HG02885 (cell line): ENCODE data around the gene XCR1.

ENCODE experiments used
- ATAC-seq: cut with Tn5 transposase; IDR thresholded peaks from one replicate; pipeline ENCODE4 v1.9.1; 2021; ENCODE audit warnings: mild to moderate bottlenecking; ENCODE audit not compliant: unreplicated experiment, poor library complexity

XCR1 gene

GRCh38 chr3:45985532-45986302 lies 41.6 kb downstream of the XCR1 start:
- no peak for ATAC-seq

- no peak for ATAC-seq
These were observed 42.7 kb downstream of the XCR1 start for GRCh38 chr3:45984331-45985312.

DNA sequence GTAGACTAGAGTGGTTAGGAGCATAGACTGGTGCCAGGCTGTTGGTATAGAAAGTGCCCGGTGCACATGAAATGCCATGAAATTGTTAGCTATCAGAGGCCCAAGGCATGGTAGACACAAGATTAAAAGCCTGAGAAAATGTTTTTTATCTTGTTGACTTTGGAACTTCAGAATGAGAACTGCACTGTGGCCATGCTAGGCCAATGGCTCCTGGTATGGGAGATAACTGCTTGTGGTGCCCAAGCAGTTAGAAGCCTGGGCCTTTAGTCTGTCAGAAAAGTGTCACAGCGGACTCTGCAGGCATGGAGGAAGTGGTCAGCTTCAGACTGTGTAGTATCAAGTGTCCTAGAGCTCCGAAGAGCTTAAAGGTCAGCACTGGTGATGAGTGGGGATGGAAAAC lies 43.5 kb downstream of the XCR1 start:
- ATAC-seq: no peak

- ATAC-seq: no peak
These were observed 45.8 kb downstream of the XCR1 start for GRCh38 chr3:45981346-45982074.

GRCh38 chr3:45980819-45981218 lies 46.5 kb downstream of the XCR1 start:
- ATAC-seq: no peak

DNA sequence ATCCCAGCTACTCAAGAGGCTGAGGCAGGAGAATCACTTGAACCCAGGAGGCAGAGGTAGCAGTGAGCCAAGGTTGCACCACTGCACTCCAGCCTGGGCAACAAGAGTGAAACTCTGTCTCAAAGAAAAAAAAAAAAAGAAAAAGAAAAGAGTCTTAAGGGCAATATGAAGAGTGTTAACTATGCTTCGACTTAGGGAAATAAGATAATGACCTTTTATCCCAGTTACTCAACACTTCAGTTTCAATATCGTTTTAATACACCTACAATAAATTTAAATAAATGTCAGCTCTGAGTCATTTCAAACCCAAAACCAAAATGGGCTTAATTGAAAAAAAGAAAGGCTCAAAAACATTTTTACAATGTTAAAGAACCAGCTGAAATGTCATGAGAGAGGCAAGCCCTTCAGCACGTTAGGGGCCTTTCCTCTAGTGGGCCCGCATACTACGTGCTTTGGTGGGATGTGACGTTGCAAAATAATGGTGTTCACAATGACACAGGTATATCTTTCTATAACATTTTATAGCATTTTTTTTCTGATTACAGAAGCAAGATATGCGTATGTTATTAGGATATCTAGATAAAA lies 47.0 kb downstream of the XCR1 start:
- no peak for ATAC-seq

- ATAC-seq: no peak
These were observed 47.9 kb downstream of the XCR1 start for GRCh38 chr3:45979378-45979777.

DNA sequence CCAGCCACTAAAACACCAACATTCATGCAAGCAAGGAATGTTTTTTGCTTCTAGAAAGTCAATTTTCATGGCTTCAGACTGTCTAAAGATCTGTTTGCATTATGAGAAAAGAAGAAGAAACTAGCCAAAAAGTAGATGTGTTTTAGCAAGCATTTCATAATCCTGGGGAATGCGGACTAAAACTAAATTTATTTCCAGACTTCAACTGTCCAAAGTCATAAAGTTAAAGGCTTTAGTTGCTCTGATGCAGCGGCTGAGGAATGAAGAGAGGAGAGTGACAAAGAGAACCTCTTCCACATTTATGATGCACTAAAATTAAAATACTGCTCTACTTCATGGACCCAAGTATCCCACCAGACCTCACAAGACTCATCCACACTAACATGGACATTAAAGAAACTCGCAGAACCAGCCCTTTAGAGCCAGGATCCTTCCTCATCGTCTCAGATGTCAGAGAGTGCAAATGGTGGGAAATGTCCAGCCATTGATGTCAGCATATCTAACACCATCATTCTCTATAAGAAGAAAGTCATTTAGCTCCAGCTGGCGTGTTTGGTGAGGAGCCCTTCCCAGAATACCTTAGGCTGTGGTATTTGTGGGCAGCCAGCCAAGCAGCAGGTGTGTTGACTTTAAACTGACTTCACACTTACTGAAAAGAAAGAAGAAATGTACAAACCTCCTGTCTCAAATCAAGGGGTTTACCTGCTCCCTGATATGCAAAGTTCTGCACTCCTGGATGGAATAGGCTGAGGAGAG lies 49.1 kb downstream of the XCR1 start:
- ATAC-seq: no peak

DNA sequence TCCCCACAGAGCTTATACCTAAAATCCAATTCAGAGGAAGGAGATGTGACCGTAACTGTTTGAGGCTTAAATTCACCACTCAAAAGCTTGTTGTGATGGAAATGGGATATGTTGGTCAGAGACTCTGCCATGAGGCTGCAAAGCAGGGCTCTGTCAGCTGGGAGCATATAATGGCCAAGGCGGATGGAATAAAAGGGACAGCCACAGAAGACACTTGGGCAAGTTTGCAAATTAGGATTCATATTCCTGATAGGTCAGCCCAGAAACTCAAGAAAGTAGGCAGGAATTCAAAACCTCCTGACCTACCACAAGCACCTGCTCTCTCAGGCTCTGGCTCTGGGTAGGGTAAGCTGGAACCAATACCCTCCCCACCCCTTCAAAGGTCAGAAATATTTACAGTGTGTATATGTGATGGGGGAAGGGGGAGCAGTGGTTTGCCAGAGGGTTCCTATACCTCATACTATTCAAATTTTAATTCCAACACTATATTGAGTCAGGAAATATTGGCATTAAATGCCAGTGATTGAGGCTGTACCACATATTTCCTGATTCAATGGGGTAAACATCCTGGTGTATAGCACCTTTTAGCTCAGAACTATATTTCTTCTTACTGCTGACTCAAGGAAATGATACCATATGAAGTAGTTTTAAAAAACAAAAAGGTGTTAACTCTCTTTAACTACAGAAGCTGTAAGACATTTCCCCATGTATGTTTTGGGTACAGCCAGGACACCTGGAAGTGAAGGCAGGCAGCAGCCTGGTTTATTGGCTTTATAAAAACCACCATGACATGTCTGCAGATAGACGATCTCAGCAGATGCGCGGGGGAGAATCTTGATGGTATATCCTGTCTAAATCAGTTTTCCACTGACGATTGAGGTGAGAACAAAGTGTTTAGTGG lies 50.8 kb downstream of the XCR1 start:
- ATAC-seq: no peak

DNA sequence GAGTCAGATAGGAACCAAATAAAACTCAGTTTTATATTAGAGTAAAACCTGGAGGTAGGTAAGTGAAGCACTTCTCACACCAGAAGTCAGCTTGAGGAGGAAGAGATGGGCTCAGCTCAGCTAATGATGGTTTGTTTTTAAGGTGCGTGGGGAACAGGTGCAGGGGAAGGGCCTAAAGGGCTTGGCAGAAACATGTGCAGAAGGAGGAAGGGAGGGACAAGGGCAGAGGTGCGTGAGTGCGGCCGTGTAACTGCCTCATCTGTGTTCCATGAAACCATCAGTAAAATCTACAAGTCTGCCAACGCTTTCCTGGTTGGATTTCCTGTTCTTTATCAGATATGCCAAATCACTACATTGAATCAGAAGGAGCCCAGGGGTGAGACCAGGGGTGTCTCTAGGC lies 51.6 kb downstream of the XCR1 start:
- no peak for ATAC-seq

GRCh38 chr3:45974686-45975085 lies 52.6 kb downstream of the XCR1 start:
- no peak for ATAC-seq

DNA sequence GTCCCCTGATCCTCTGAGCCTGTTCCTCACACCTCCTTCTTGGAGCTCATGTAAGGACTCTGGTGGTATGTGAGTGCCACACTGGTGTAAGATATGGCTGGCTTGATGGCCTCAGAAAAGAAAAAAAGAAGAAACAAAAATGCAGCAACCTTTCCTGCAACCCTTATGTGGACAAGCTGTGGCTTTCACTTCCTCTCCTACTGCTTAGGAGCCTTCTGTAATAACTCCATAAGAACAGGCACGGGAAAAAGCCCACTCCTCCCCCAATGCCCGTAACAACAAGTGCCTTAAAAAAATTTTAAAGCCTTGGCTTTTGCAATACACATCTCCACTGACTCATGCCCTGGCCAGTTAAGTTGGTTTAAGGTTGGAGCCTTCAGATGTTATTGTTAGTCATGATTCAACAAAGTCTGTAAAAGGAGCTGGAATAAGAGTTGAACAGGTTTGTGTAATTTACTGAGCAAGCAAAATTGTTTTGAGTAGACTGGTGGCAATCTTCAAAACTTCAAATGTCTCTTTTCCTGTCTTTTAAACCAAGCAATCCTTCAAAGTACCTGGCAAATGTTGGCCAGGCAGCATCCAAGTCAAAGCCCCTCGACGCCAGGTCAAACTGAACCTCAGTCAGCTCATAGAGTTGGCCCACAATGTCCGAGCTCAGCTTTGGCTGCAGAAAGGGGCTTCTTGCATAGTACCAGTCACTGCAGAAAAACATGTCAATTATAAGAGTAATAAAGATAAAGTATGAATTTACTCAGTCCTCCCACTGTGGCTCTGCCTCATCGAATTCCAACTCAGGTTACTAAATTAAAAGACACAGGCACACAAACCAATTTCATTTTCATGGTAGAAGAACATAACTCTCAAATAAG lies 54.5 kb downstream of the XCR1 start:
- no peak for ATAC-seq

DNA sequence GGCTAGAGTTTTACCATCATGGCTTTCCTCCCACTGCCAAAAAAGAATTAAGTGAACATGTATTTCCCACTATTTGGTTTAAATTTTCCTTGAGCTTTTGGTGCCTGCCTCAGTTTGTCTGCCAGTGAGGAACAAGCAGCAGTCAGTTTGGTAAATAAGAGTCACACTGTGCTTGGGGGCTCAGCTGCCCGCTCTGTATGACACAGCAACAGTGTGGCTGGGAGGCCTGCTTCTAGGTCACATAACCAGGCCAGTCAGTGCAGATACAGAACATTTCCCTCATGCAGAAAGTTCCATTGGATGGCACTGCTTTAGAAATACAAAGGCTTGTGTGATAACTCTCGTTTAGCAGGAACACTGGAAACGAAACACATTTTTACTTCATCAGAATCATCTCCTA lies 57.3 kb downstream of the XCR1 start:
- ATAC-seq: no peak

DNA sequence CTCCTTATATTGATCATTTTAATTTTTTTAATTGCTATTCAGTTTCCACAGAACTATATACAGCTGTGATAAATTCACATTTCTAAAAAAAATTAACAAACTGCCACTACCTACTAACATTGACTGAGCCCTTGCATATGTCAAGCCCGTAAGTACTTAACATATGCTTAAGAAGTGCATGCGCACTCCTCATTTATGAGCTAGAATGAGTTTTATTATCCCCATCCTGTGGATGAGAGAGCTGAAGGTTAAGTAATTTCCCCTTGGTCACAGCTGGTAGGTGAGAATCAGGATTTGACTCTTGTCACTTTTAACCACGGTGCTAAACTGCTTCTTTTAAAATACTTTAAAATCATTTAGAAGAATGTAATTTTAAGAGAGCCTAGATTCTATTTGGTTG lies 58.2 kb downstream of the XCR1 start:
- no peak for ATAC-seq

- ATAC-seq: no peak
These were observed 58.6 kb downstream of the XCR1 start for GRCh38 chr3:45968706-45969105.

DNA sequence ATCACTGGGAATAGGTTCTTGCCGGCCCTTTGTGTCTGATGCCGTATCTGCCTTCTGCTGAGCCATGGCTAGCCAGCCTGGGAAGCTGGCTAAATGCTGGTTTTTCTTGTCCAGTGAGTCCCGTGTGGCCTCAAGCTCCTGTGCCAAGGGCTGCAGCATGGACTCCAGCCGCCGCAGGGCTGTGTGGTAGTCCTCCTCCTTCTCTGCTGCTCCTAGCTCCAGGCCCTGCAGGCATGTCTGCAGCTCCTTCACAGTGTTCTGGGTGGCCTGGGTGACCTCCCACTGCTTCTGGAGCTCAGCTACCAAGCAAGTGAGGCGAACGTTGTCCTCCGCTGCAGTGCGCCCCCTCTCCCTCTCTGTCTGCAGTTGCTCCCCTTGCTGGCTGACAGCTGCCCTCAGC lies 59.1 kb downstream of the XCR1 start:
- no peak for ATAC-seq

- ATAC-seq: no peak
These were observed 59.6 kb downstream of the XCR1 start for GRCh38 chr3:45967724-45968123.
